ENCODE data around the gene CYP1A1. TPM values are rescaled to one million over a fixed set of nuclear protein-coding genes. Genes with fewer than 3 reads are reported as not detected.
"Not testable (repeated sequence)": the region's sequence is repeated elsewhere in the genome, so short reads cannot be mapped to it uniquely, and the experiment has no call there.

The CYP1A1 gene
- total RNA-seq, 1 donor = not detected

DNA sequence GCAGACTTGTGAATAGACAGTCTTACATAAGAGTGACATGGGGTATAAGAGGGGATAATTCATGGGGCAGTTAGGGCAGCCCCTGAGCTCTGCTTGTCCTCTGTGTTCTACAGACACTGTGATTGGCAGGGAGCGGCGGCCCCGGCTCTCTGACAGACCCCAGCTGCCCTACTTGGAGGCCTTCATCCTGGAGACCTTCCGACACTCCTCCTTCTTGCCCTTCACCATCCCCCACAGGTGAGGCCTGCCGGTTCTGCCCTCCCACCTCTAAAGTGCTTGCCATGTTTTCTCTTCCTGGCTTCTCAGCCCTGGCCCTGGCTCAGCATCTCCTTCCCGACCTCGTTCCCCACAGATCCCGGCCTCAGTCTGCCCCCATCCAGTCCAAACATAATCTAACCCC is 26.7 kb upstream of the CYP1A1 start:
- H3K9me3 ChIP-seq (ENCODE audit: low read depth, low read length) = no peaks in the 10 kb centered on the region
- no peaks in the 10 kb centered on the region for H3K27me3 ChIP-seq (ENCODE audit: insufficient read depth, low read length)
- H3K4me3 ChIP-seq (ENCODE audit: low read length) = no peak overlapping the region
- no peaks in the 10 kb centered on the region for H3K4me1 ChIP-seq (ENCODE audit: insufficient read depth, low read length)

DNA sequence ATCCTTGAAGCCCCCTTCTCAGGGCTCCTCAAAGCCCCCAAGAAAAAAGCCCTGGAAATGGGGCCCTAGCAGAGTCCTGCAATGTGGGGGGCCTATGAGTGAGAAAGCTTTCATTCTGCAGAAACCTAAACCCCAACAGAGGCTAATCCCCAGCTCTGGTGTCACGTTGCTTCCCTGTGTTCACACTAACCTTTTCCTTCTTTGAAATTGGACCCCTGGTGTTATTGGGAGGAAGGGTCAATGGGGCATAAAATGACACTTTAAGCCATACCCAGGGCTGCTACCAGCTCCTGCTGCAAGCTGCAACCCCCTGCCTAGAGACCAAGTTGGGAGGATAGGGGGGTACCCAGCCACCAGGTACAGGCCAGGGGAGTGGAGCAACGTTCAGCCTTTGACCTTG is 25.4 kb upstream of the CYP1A1 start:
- Histone ChIP-seq H3K4me1 (ENCODE audit: insufficient read depth, low read length) (no peaks in the 10 kb centered on the region), H3K4me3 (ENCODE audit: low read length) (no peak overlapping the region), H3K27me3 (ENCODE audit: insufficient read depth, low read length) (no peaks in the 10 kb centered on the region), H3K9me3 (ENCODE audit: low read depth, low read length) (no peaks in the 10 kb centered on the region)

DNA sequence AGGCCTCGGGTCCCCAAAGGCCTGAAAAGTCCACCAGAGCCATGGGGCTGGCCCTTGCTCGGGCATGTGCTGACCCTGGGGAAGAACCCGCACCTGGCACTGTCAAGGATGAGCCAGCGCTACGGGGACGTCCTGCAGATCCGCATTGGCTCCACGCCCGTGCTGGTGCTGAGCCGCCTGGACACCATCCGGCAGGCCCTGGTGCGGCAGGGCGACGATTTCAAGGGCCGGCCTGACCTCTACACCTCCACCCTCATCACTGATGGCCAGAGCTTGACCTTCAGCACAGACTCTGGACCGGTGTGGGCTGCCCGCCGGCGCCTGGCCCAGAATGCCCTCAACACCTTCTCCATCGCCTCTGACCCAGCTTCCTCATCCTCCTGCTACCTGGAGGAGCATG is 24.5 kb upstream of the CYP1A1 start:
- H3K4me1 ChIP-seq (ENCODE audit: insufficient read depth, low read length) = no peaks in the 10 kb centered on the region
- H3K4me3 ChIP-seq (ENCODE audit: low read length) = no peak overlapping the region
- no peaks in the 10 kb centered on the region for H3K27me3 ChIP-seq (ENCODE audit: insufficient read depth, low read length)
- no peaks in the 10 kb centered on the region for H3K9me3 ChIP-seq (ENCODE audit: low read depth, low read length)

DNA sequence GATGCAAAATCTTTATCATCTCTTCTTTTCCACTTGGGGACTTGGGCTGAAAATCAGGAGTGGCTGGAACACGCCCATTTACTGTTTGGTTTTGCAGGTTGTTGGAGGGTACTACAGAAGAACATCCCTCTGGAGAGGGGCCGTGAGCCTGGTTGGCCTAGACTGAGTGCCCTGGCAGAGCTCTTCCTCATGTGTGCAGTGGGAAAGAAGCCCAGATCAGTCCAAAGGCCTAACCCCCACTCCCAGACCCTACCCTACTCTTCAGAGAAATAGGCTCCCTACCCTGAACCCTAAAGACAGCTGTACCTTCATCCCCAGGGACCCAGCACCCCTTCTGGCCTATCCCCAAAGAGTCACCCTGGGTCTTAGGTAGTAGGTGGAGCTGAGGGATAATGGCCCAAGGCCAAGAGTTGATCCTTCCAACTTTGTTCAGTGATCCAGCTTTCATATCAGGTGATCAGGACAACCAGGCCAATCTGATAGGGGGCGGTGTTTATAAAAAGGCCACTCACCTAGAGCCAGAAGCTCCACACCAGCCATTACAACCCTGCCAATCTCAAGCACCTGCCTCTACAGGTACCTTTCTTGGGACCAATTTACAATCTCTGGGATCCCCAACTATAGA is 23.1 kb upstream of the CYP1A1 start, which contains the start of gene CYP1A2:
CYP1A2 (plus strand) TSS at position 524 of the 625 bp plus-strand sequence. CDS start 894 bp downstream, outside the sequence.
- Histone ChIP-seq H3K9me3 (ENCODE audit: low read depth, low read length) (no peaks in the 10 kb centered on the region), H3K4me1 (ENCODE audit: insufficient read depth, low read length) (no peaks in the 10 kb centered on the region), H3K27me3 (ENCODE audit: insufficient read depth, low read length) (no peaks in the 10 kb centered on the region), H3K4me3 (ENCODE audit: low read length) (no peak within 1 kb of the TSS)

DNA sequence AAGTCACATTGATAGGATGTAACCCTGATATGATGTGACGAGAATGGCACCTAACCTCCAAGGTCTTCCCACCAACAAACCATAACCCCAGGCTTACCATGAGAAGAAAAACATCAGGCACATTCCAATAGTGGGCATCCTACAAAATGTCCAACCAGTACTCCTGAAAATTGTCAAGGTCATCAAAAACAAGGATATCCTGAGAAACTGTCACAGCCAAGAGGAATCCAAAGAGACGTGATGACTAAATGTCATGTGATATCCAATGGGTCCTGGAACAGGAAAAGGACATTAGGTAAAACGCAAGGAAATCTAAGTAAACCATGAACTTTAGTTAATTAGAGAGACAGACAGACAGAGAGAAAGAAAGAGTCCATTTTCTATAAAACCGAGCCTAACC is 21.1 kb upstream of the CYP1A1 start:
- H3K4me3 ChIP-seq (ENCODE audit: low read length) = no peak overlapping the region
- no peaks in the 10 kb centered on the region for H3K27me3 ChIP-seq (ENCODE audit: insufficient read depth, low read length)
- H3K9me3 ChIP-seq (ENCODE audit: low read depth, low read length) = no peaks in the 10 kb centered on the region
- H3K4me1 ChIP-seq (ENCODE audit: insufficient read depth, low read length) = no peaks in the 10 kb centered on the region

GRCh38 chr15:74742422-74742821 is 17.1 kb upstream of the CYP1A1 start:
- H3K4me3 ChIP-seq (ENCODE audit: low read length) = no peak overlapping the region
- H3K9me3 ChIP-seq (ENCODE audit: low read depth, low read length) = no peaks in the 10 kb centered on the region
- no peaks in the 10 kb centered on the region for H3K4me1 ChIP-seq (ENCODE audit: insufficient read depth, low read length)
- H3K27me3 ChIP-seq (ENCODE audit: insufficient read depth, low read length) = no peaks in the 10 kb centered on the region

GRCh38 chr15:74738239-74738638 is 12.9 kb upstream of the CYP1A1 start:
- H3K4me3 ChIP-seq (ENCODE audit: low read length); H3K27me3 ChIP-seq (ENCODE audit: insufficient read depth, low read length); H3K9me3 ChIP-seq (ENCODE audit: low read depth, low read length); H3K4me1 ChIP-seq (ENCODE audit: insufficient read depth, low read length): not testable (repeated sequence)

GRCh38 chr15:74735305-74735704 is 10.0 kb upstream of the CYP1A1 start:
- no peaks in the 10 kb centered on the region for H3K9me3 ChIP-seq (ENCODE audit: low read depth, low read length)
- no peaks in the 10 kb centered on the region for H3K27me3 ChIP-seq (ENCODE audit: insufficient read depth, low read length)
- no peaks in the 10 kb centered on the region for H3K4me1 ChIP-seq (ENCODE audit: insufficient read depth, low read length)
- H3K4me3 ChIP-seq (ENCODE audit: low read length) = no peak overlapping the region

- Histone ChIP-seq H3K27me3 (ENCODE audit: insufficient read depth, low read length) (no peaks in the 10 kb centered on the region), H3K9me3 (ENCODE audit: low read depth, low read length) (no peaks in the 10 kb centered on the region), H3K4me1 (ENCODE audit: insufficient read depth, low read length) (no peaks in the 10 kb centered on the region), H3K4me3 (ENCODE audit: low read length) (no peak overlapping the region)
These were observed 7.9 kb upstream of the CYP1A1 start for GRCh38 chr15:74733269-74733668.

DNA sequence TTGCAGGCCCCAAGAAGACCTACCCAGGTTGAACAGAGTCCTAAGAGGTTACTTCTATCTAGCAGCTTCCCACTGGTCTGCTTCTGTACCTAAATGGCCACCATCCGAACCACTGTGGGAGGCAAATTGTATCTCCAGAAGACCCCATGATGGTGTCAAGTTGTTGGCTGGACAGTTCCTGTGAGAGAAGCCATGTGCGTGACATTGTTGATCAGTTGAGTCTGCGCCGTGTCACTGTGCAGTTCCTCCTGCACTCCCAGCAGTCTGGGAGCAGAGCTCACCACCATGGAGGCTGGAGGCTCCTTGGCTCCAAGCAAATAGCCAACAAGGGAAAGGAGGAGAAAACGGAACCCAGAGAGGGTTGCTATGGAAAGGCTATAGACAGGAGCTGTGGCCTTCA is 7.5 kb upstream of the CYP1A1 start:
- Histone ChIP-seq H3K9me3 (ENCODE audit: low read depth, low read length) (no peaks in the 10 kb centered on the region), H3K27me3 (ENCODE audit: insufficient read depth, low read length) (peaks cover 2% of the 10 kb centered on the region), H3K4me3 (ENCODE audit: low read length) (no peak overlapping the region), H3K4me1 (ENCODE audit: insufficient read depth, low read length) (no peaks in the 10 kb centered on the region)

DNA sequence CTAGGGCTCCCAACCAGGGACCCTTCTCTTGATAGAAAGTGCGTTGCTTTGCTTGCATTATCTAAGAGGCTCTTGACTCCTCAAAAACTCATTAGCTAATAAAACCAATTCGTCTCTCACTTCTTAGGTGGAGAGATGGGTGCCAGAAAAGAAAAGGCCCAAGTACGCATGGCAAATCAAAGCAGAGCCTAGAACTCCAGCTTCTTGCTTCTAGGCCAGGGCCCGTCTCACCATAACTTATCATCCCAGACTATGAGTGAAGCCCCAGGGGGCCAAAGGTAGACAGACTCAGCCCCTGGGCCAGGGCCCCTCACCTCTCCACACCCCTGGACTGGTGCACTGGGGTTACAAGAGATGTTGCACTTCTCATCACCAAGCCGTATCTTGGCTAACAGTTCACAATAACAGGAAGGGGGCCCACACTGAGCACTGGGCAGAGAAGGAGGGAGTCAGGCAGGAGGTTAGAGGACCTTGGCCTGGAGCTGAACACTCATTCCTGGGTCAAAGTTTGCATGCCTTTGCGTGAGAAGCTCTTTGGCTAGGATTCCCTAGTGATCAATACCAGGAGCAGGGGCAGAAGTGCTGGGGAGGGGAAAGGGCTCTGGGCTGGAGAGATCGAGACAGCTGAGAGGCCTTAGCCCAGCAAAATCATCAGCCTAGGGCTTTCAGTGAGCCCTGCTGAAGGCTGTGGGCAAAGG is 5.4 kb upstream of the CYP1A1 start:
- H3K9me3 ChIP-seq (ENCODE audit: low read depth, low read length) = no peaks in the 10 kb centered on the region
- H3K4me1 ChIP-seq (ENCODE audit: insufficient read depth, low read length) = peaks cover 13% of the 10 kb centered on the region
- H3K27me3 ChIP-seq (ENCODE audit: insufficient read depth, low read length) = peaks cover 16% of the 10 kb centered on the region
- no peak overlapping the region for H3K4me3 ChIP-seq (ENCODE audit: low read length)

- not testable (repeated sequence) for H3K4me3 ChIP-seq (ENCODE audit: low read length); H3K9me3 ChIP-seq (ENCODE audit: low read depth, low read length)
- Histone ChIP-seq H3K4me1 (ENCODE audit: insufficient read depth, low read length) (peaks cover 15% of the 10 kb centered on the region), H3K27me3 (ENCODE audit: insufficient read depth, low read length) (peaks cover 27% of the 10 kb centered on the region)
These were observed 4.0 kb upstream of the CYP1A1 start for GRCh38 chr15:74729372-74729771.

GRCh38 chr15:74728699-74729098 is 3.4 kb upstream of the CYP1A1 start:
- H3K4me3 ChIP-seq (ENCODE audit: low read length); H3K9me3 ChIP-seq (ENCODE audit: low read depth, low read length): not testable (repeated sequence)
- H3K4me1 ChIP-seq (ENCODE audit: insufficient read depth, low read length) = peaks cover 15% of the 10 kb centered on the region
- peaks cover 27% of the 10 kb centered on the region for H3K27me3 ChIP-seq (ENCODE audit: insufficient read depth, low read length)

- Histone ChIP-seq H3K4me1 (ENCODE audit: insufficient read depth, low read length) (peaks cover 15% of the 10 kb centered on the region), H3K4me3 (ENCODE audit: low read length) (no peak overlapping the region), H3K27me3 (ENCODE audit: insufficient read depth, low read length) (peaks cover 27% of the 10 kb centered on the region), H3K9me3 (ENCODE audit: low read depth, low read length) (no peaks in the 10 kb centered on the region)
These were observed 2.4 kb upstream of the CYP1A1 start for GRCh38 chr15:74727727-74728126.

GRCh38 chr15:74726774-74727164 is 1.4 kb upstream of the CYP1A1 start:
- Histone ChIP-seq H3K4me3 (ENCODE audit: low read length) (no peak overlapping the region), H3K4me1 (ENCODE audit: insufficient read depth, low read length) (peaks cover 15% of the 10 kb centered on the region), H3K27me3 (ENCODE audit: insufficient read depth, low read length) (peaks cover 27% of the 10 kb centered on the region)

More at GRCh38 chr15:74726774-74727164, 1.4 kb upstream of the CYP1A1 start:
- H3K9me3 ChIP-seq (ENCODE audit: low read depth, low read length) = no peaks in the 10 kb centered on the region
